ENCODE measurements around the gene C19orf12.
"Not testable (repeated sequence)": the region's sequence is repeated elsewhere in the genome, so short reads cannot be mapped to it uniquely, and the experiment has no call there.

C19orf12 gene

GRCh38 chr19:29714371-29714952, 599 bp downstream of the C19orf12 start:
- peaks cover 62% of the 10 kb centered on the region for H3K4me1 Mint-ChIP-seq (ENCODE audit: low read depth)
- intact Hi-C loops (cut with micrococcal nuclease), result loop anchor here (10.0 kb wide), 1 partner anchor 230 kb away; the partner anchor contains the start of gene URI1

GRCh38 chr19:29712744-29713516, 2.1 kb downstream of the C19orf12 start:
- no peaks in the 10 kb centered on the region for H3K27me3 Mint-ChIP-seq
- intact Hi-C loops (cut with micrococcal nuclease), result loop anchor here (10.0 kb wide), 1 partner anchor 232 kb away; the partner anchor contains the start of gene URI1

More at GRCh38 chr19:29714371-29714952, 599 bp downstream of the C19orf12 start:
- peaks cover 26% of the 10 kb centered on the region for H3K36me3 Mint-ChIP-seq (ENCODE audit: low read depth)
- H3K9me3 Mint-ChIP-seq, result no peaks in the 10 kb centered on the region
- H3K4me3 Mint-ChIP-seq, result peak overlapping the region; percentile 93
- peak overlapping the region; percentile 96 for H3K27ac Mint-ChIP-seq
- H3K27me3 Mint-ChIP-seq, result no peaks in the 10 kb centered on the region

GRCh38 chr19:29711584-29712132, 3.4 kb downstream of the C19orf12 start:
- peaks cover 60% of the 10 kb centered on the region for H3K4me1 Mint-ChIP-seq (ENCODE audit: low read depth)
- no peaks in the 10 kb centered on the region for H3K9me3 Mint-ChIP-seq
- intact Hi-C loops (cut with micrococcal nuclease), result loop anchor here (10.0 kb wide), 1 partner anchor 233 kb away; the partner anchor contains the start of gene URI1
- peaks cover 51% of the 10 kb centered on the region for H3K36me3 Mint-ChIP-seq (ENCODE audit: low read depth)
- H3K4me3 Mint-ChIP-seq, result no peak overlapping the region
- no peaks in the 10 kb centered on the region for H3K27me3 Mint-ChIP-seq
- no peak overlapping the region for H3K27ac Mint-ChIP-seq

More at GRCh38 chr19:29712744-29713516, 2.1 kb downstream of the C19orf12 start:
- H3K36me3 Mint-ChIP-seq (ENCODE audit: low read depth), result peaks cover 38% of the 10 kb centered on the region
- peaks cover 62% of the 10 kb centered on the region for H3K4me1 Mint-ChIP-seq (ENCODE audit: low read depth)
- H3K9me3 Mint-ChIP-seq, result no peaks in the 10 kb centered on the region
- no peak overlapping the region for H3K27ac Mint-ChIP-seq
- no peak overlapping the region for H3K4me3 Mint-ChIP-seq

GRCh38 chr19:29709440-29709798, 5.6 kb downstream of the C19orf12 start:
- H3K4me3 Mint-ChIP-seq, result not testable (repeated sequence)
- peaks cover 67% of the 10 kb centered on the region for H3K36me3 Mint-ChIP-seq (ENCODE audit: low read depth)

GRCh38 chr19:29708554-29709439, 6.3 kb downstream of the C19orf12 start:
- H3K27ac Mint-ChIP-seq, result no peak overlapping the region
- H3K9me3 Mint-ChIP-seq, result no peaks in the 10 kb centered on the region
- H3K4me1 Mint-ChIP-seq (ENCODE audit: low read depth), result peaks cover 36% of the 10 kb centered on the region
- no peaks in the 10 kb centered on the region for H3K27me3 Mint-ChIP-seq
- no peak overlapping the region for H3K4me3 Mint-ChIP-seq
- intact Hi-C loops (cut with micrococcal nuclease), result no loop called here
- H3K36me3 Mint-ChIP-seq (ENCODE audit: low read depth), result peaks cover 70% of the 10 kb centered on the region

More at GRCh38 chr19:29709440-29709798, 5.6 kb downstream of the C19orf12 start:
- H3K27ac Mint-ChIP-seq; H3K27me3 Mint-ChIP-seq; intact Hi-C loops (cut with micrococcal nuclease); H3K9me3 Mint-ChIP-seq: not testable (repeated sequence)
- H3K4me1 Mint-ChIP-seq (ENCODE audit: low read depth), result peaks cover 42% of the 10 kb centered on the region

- Mint-ChIP-seq H3K36me3 (ENCODE audit: low read depth) (peaks cover 75% of the 10 kb centered on the region), H3K27ac (no peak overlapping the region), H3K4me3 (no peak overlapping the region), H3K9me3 (no peaks in the 10 kb centered on the region), H3K4me1 (ENCODE audit: low read depth) (peaks cover 15% of the 10 kb centered on the region), H3K27me3 (no peaks in the 10 kb centered on the region)
- intact Hi-C loops (cut with micrococcal nuclease), result no loop called here
Observed at GRCh38 chr19:29706635-29707034, 8.4 kb downstream of the C19orf12 start.

- Mint-ChIP-seq H3K4me1 (ENCODE audit: low read depth) (peaks cover 11% of the 10 kb centered on the region), H3K27ac (no peak overlapping the region), H3K4me3 (no peak overlapping the region), H3K36me3 (ENCODE audit: low read depth) (peaks cover 74% of the 10 kb centered on the region), H3K9me3 (no peaks in the 10 kb centered on the region), H3K27me3 (no peaks in the 10 kb centered on the region)
- intact Hi-C loops (cut with micrococcal nuclease), result no loop called here
Observed at GRCh38 chr19:29705706-29706105, 9.4 kb downstream of the C19orf12 start.

GRCh38 chr19:29704562-29705558, 10.2 kb downstream of the C19orf12 start:
- Mint-ChIP-seq H3K4me3 (no peak overlapping the region), H3K27ac (no peak overlapping the region), H3K27me3 (no peaks in the 10 kb centered on the region), H3K36me3 (ENCODE audit: low read depth) (peaks cover 74% of the 10 kb centered on the region), H3K9me3 (no peaks in the 10 kb centered on the region), H3K4me1 (ENCODE audit: low read depth) (peaks cover 3% of the 10 kb centered on the region)
- intact Hi-C loops (cut with micrococcal nuclease), result no loop called here

- Mint-ChIP-seq H3K36me3 (ENCODE audit: low read depth) (peaks cover 61% of the 10 kb centered on the region), H3K27ac (no peak overlapping the region)
Observed at GRCh38 chr19:29702963-29703320, 12.1 kb downstream of the C19orf12 start.

GRCh38 chr19:29702161-29702962, 12.7 kb downstream of the C19orf12 start:
- Mint-ChIP-seq H3K36me3 (ENCODE audit: low read depth) (peaks cover 56% of the 10 kb centered on the region), H3K27ac (no peak overlapping the region), H3K27me3 (no peaks in the 10 kb centered on the region), H3K4me3 (no peak overlapping the region), H3K9me3 (no peaks in the 10 kb centered on the region), H3K4me1 (ENCODE audit: low read depth) (no peaks in the 10 kb centered on the region)
- intact Hi-C loops (cut with micrococcal nuclease), result no loop called here

More at GRCh38 chr19:29702963-29703320, 12.1 kb downstream of the C19orf12 start:
- Mint-ChIP-seq H3K27me3 (no peaks in the 10 kb centered on the region), H3K4me3 (no peak overlapping the region), H3K9me3 (no peaks in the 10 kb centered on the region), H3K4me1 (ENCODE audit: low read depth) (no peaks in the 10 kb centered on the region)
- intact Hi-C loops (cut with micrococcal nuclease), result no loop called here

GRCh38 chr19:29700498-29700897, 14.6 kb downstream of the C19orf12 start:
- Mint-ChIP-seq H3K27me3 (no peaks in the 10 kb centered on the region), H3K4me1 (ENCODE audit: low read depth) (no peaks in the 10 kb centered on the region), H3K9me3 (no peaks in the 10 kb centered on the region), H3K36me3 (ENCODE audit: low read depth) (peaks cover 37% of the 10 kb centered on the region), H3K4me3 (no peak overlapping the region), H3K27ac (no peak overlapping the region)
- intact Hi-C loops (cut with micrococcal nuclease), result no loop called here

GRCh38 chr19:29699861-29700260, 15.2 kb downstream of the C19orf12 start:
- H3K4me1 Mint-ChIP-seq (ENCODE audit: low read depth), result peaks cover 2% of the 10 kb centered on the region

More at GRCh38 chr19:29699861-29700260, 15.2 kb downstream of the C19orf12 start:
- Mint-ChIP-seq H3K9me3 (no peaks in the 10 kb centered on the region), H3K4me3 (no peak overlapping the region), H3K27ac (no peak overlapping the region), H3K36me3 (ENCODE audit: low read depth) (peaks cover 31% of the 10 kb centered on the region), H3K27me3 (no peaks in the 10 kb centered on the region)
- intact Hi-C loops (cut with micrococcal nuclease), result no loop called here

Data from dendritic cell treated with granulocyte-macrophage colony-stimulating factor and Interleukin-4, amounts not matched to agents 40 ng/mL and 50 ng/mL, for 4 days (primary cell).